ENCODE results near the gene GAP43.

Gene GAP43

DNA sequence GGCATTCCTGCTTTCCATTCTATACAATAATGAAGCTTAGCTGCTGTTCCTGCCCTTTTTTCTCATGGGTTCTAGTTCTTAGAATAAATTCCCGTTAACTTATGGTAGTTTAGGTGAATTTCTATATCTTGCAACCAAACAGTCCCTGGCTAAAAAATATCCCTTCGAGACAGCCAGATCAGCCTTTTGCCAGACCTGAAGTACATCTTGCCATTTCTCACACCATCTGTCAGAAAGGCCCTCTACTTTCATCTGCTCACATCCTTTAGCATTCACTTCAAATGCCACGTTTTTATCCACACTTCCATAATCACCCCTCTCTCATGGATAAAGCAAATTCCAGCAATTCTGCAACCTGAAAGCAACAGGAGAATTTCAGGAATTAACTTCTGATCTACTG, 145.4 kb downstream of the GAP43 start:
- H3K27ac Mint-ChIP-seq: no peak overlapping the region
- no peaks in the 10 kb centered on the region for H3K9me3 Mint-ChIP-seq
- no peak for DNase-seq
- no peak overlapping the region for H3K4me3 Mint-ChIP-seq
- peaks cover 8% of the 10 kb centered on the region for H3K27me3 Mint-ChIP-seq
- H3K36me3 Mint-ChIP-seq (ENCODE audit: low read depth): no peaks in the 10 kb centered on the region
- no peaks in the 10 kb centered on the region for H3K4me1 Mint-ChIP-seq (ENCODE audit: low read depth)

Data from activated T-cell treated with anti-CD3 and anti-CD28 coated beads, Interleukin-2, amount 50 U/mL, for 24 hours (primary cell).